Transverse colon (tissue), 4 donors: ENCODE data around the gene SNRPE. TPM values are rescaled to one million over a fixed set of nuclear protein-coding genes. Genes with fewer than 3 reads are reported as not detected.
"Not testable (repeated sequence)": the region's sequence is repeated elsewhere in the genome, so short reads cannot be mapped to it uniquely, and the experiment has no call there.

Experiments used
- DNase-seq: peaks from one replicate; pipeline ENCODE4 v3.0.0-alpha.2; 2019
- H3K27ac ChIP-seq, 4 donors: fragments of 200-600 bp; sonication (generic); 2 replicates each; pipeline ENCODE4 v1.5.1; 2016 to 2018; ENCODE audit warnings: inconsistent platforms in 4 of 4
- H3K27me3 ChIP-seq: fragments of 200-600 bp; sonication (generic); 2 replicates; pipeline ENCODE4 v1.5.1; 2017; ENCODE audit warnings: inconsistent platforms
- H3K36me3 ChIP-seq, 4 donors: fragments of 200-600 bp; sonication (generic); 2 replicates each; pipeline ENCODE4 v1.5.1; 2017 to 2019; ENCODE audit warnings: inconsistent platforms in 4 of 4
- H3K4me1 ChIP-seq, 4 donors: fragments of 200-600 bp; sonication (generic); 2 replicates each; pipeline ENCODE4 v1.5.1; 2017 to 2020; ENCODE audit warnings: inconsistent platforms in 4 of 4
- H3K4me3 ChIP-seq, 4 donors: fragments of 200-600 bp; sonication (generic); 1 replicate in 1 of 4; 2 replicates in 3 of 4; pipeline versions ENCODE4 v1.5.1 to v1.6.1; 2017 to 2019; ENCODE audit warnings: inconsistent platforms in 4 of 4
- H3K9me3 ChIP-seq, 2 donors: fragments of 200-600 bp; sonication (generic); 2 replicates each; pipeline ENCODE4 v1.5.1; 2017 to 2019; ENCODE audit warnings: inconsistent platforms in 2 of 2
- CTCF ChIP-seq, 5 experiments: fragments of 200-600 bp in 3 of 5; fragments of 450-650 bp in 2 of 5; sonication (generic) in 3 of 5; IDR thresholded peaks; 1 replicate in 2 of 5; 2 replicates in 3 of 5; pipeline ENCODE4 v1.5.1; 2016 to 2017; ENCODE audit warnings: antibody characterized with exemption in 5 of 5, inconsistent platforms in 3 of 5, mild to moderate bottlenecking in 2 of 5, moderate library complexity in 1 of 5
- EP300 ChIP-seq: sonication (generic); formaldehyde crosslinking; IDR thresholded peaks from one replicate; pipeline ENCODE4 v1.6.1; 2017; ENCODE audit warnings: antibody characterized with exemption, low read depth
- POLR2A ChIP-seq: fragments of 450-650 bp; IDR thresholded peaks from one replicate; pipeline ENCODE4 v1.6.1; 2016; ENCODE audit warnings: antibody characterized with exemption, mild to moderate bottlenecking, moderate library complexity
- POLR2AphosphoS5 ChIP-seq, 3 donors: sonication (generic); formaldehyde crosslinking; IDR thresholded peaks; one replicate each; pipeline ENCODE4 v1.6.1; 2016; ENCODE audit warnings: antibody characterized with exemption in 3 of 3
- WGBS, 2 donors: methylation state at CpG; one replicate each; pipeline ENCODE4 v1.1.5; 2018; ENCODE audit warnings: low coverage in 1 of 2; 5-methylcytosine and 5-hydroxymethylcytosine counted together
- in situ Hi-C, 4 donors: fragments of 200-750 bp; cut with MboI; loops; one replicate each; pipeline versions ENCODE4 v1.15.0 to v1.15.1; 2017; ENCODE audit warnings: low sequenced_read_pairs in 3 of 4, low pct_ligation_motif_present in 1 of 4, low pct_unique_long_range_greater_than_20kb in 1 of 4
- intact Hi-C: fragments of 100-400 bp; cut with DNase I; formaldehyde crosslinking; loops from one replicate; pipeline ENCODE4 v1.15.1; 2023; ENCODE audit warnings: low total_unique reads
- total RNA-seq, 4 donors: library from RNA; depleted of rRNA; stranded (reverse); fragments of >200 nt; gene quantifications; one replicate each; pipeline ENCODE4 v1.1.0, GENCODE V29; 2016

The SNRPE gene
- total RNA-seq, 4 donors from 2014 or later, result 3.0 to 30.2 (median 24.0) TPM; not detected in 1

DNA sequence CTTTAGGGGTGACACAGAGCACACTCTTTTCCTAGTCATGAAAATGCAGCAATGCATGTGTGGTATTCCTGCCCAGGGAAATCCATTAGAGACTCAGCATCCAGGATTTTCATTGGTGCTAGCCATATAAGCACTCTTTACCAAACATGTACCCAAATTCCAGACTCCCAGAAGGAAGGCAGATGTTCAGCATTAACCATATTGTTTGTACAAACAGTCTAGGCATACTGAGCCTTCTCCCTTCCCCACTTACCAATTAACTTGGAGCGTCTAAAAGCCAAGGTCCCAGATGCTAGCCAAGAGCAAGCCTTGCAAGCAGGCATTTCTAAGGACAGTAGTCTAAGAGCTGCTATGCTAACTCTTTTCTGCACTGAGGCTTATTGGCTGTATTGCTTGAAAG lies 38.1 kb upstream of the SNRPE start:
- WGBS, 2 donors, result 76% methylated on average over 1 of the region's 1 CpG; no CpG with 5 or more reads in 1 of the 2 donors
- peaks cover 0 to 50% (median 22%) of the 10 kb centered on the region in 4 donors for H3K36me3 ChIP-seq
- no peaks in the 10 kb centered on the region for H3K9me3 ChIP-seq
- H3K27me3 ChIP-seq, result no peaks in the 10 kb centered on the region
- no peak overlapping the region for H3K27ac ChIP-seq
- no peak overlapping the region for H3K4me3 ChIP-seq
- TF ChIP-seq CTCF (IDR thresholded peaks at IDR 0.05) (no peak), POLR2AphosphoS5 (IDR thresholded peaks at IDR 0.05) (no peak), EP300 (no peak), POLR2A (no peak)
- peaks cover 0 to 4% (median 0%) of the 10 kb centered on the region in 4 donors for H3K4me1 ChIP-seq
- intact Hi-C loops, result no loop called here
- in situ Hi-C loops, result no loop called here
- no peak for DNase-seq

GRCh38 chr1:203826175-203826574 lies 35.2 kb upstream of the SNRPE start:
- H3K27me3 ChIP-seq, result no peaks in the 10 kb centered on the region
- peaks cover 0 to 53% (median 21%) of the 10 kb centered on the region in 4 donors for H3K36me3 ChIP-seq
- WGBS, 2 donors, result 89 to 92% methylated on average over 2 of the region's 2 CpGs
- H3K4me1 ChIP-seq, result peaks cover 0 to 9% (median 0%) of the 10 kb centered on the region in 4 donors
- intact Hi-C loops (no loop called here), in situ Hi-C loops (no loop called here)
- no peak for TF ChIP-seq CTCF (IDR thresholded peaks at IDR 0.05)
- no peak for TF ChIP-seq POLR2AphosphoS5 (IDR thresholded peaks at IDR 0.05)
- TF ChIP-seq EP300, result no peak
- TF ChIP-seq POLR2A, result no peak
- no peak overlapping the region for H3K4me3 ChIP-seq
- no peak for DNase-seq
- no peaks in the 10 kb centered on the region for H3K9me3 ChIP-seq
- no peak overlapping the region for H3K27ac ChIP-seq

DNA sequence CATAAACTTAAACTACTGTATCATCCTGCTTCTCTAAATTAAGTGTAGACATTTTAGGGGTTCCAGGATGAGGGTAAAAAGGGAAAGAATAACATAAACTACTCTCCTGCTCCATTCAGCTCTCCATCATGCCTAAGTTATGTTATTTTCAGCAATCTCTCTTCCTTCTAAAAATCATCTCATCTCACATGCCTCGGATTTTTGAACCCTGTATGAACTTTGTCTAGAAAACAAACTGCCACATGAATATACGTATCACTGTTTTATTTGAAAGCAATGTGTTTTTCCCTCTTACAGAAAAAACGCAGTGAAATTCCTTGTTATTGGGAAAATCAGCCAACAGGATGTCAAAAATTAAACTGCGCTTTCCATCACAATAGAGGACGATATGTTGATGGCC lies 33.4 kb upstream of the SNRPE start:
- in situ Hi-C loops, result no loop called here
- peaks cover 0 to 9% (median 0%) of the 10 kb centered on the region in 4 donors for H3K4me1 ChIP-seq
- H3K27me3 ChIP-seq, result no peaks in the 10 kb centered on the region
- peaks cover 0 to 62% (median 25%) of the 10 kb centered on the region in 4 donors for H3K36me3 ChIP-seq
- no peak overlapping the region for H3K27ac ChIP-seq
- H3K9me3 ChIP-seq, result no peaks in the 10 kb centered on the region
- intact Hi-C loops, result no loop called here
- WGBS, 2 donors, result 90 to 93% methylated on average over 4 to 5 of the region's 5 CpGs
- DNase-seq, result no peak
- H3K4me3 ChIP-seq, result no peak overlapping the region
- no peak for TF ChIP-seq CTCF (IDR thresholded peaks at IDR 0.05)
- no peak for TF ChIP-seq EP300
- TF ChIP-seq POLR2AphosphoS5 (IDR thresholded peaks at IDR 0.05), result no peak
- no peak for TF ChIP-seq POLR2A

- no peak overlapping the region for H3K4me3 ChIP-seq
- 22 to 32% methylated on average over 1 of the region's 1 CpG for WGBS, 2 donors
- peaks cover 0 to 9% (median 0%) of the 10 kb centered on the region in 4 donors for H3K4me1 ChIP-seq
- H3K27me3 ChIP-seq, result no peaks in the 10 kb centered on the region
- no peak for DNase-seq
- in situ Hi-C loops, result no loop called here
- peaks cover 0 to 62% (median 28%) of the 10 kb centered on the region in 4 donors for H3K36me3 ChIP-seq
- TF ChIP-seq CTCF (IDR thresholded peaks at IDR 0.05) (no peak), POLR2A (no peak), EP300 (no peak), POLR2AphosphoS5 (IDR thresholded peaks at IDR 0.05) (no peak)
- no peaks in the 10 kb centered on the region for H3K9me3 ChIP-seq
- peak overlapping the region in 2 of 4 donors; percentile 2 to 43 for H3K27ac ChIP-seq
- intact Hi-C loops, result no loop called here
Measured at GRCh38 chr1:203828503-203828902, 32.9 kb upstream of the SNRPE start.

DNA sequence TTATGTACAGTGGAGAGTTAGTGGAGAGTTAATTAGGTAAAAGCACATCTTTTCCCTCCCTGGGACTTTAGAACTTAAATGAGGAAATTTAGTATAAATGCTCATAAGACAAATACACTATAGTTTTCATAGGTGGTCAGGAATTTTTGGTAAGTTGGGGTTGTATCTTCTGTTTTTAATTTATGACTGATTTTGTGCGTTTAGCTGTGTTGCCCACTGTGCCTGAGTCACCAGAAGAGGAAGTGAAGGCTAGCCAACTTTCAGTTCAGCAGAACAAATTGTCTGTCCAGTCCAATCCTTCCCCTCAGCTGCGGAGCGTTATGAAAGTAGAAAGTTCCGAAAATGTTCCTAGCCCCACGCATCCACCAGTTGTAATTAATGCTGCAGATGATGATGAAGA lies 32.2 kb upstream of the SNRPE start:
- peak overlapping the region in 3 of 4 donors; percentile 13 to 46 (median 43) for H3K27ac ChIP-seq
- H3K4me3 ChIP-seq, intact Hi-C loops, H3K9me3 ChIP-seq, H3K27me3 ChIP-seq, H3K4me1 ChIP-seq, DNase-seq, in situ Hi-C loops: not testable (repeated sequence)
- peaks cover 0 to 67% (median 31%) of the 10 kb centered on the region in 4 donors for H3K36me3 ChIP-seq
- 65 to 77% methylated on average over 5 of the region's 5 CpGs for WGBS, 2 donors
